Calu3 (cell line): Measurements from ENCODE around the gene TECR. TPM values are rescaled to one million over a fixed set of nuclear protein-coding genes. Genes with fewer than 3 reads are reported as not detected.
A peak's percentile ranks its signal among the peaks of the same experiment; 100 is the strongest.

Experiments
- BruUV-seq: library from RNA; stranded (reverse); fragments of 400-500 nt; replicated peaks from 2 replicates; lab custom pipeline; 2021; lab: Mats Ljungman, UMichigan
- CTCF ChIA-PET: fragments of 300-600 bp; sonication (Branson Sonifier 250); formaldehyde crosslinking; loops from one replicate; lab custom pipeline; 2022; ENCODE audit warnings: antibody characterized with exemption; lab: Charles Lee
- DNase-seq: peaks from one replicate; pipeline ENCODE4 v3.0.0; 2022
- H3K27ac Mint-ChIP-seq: one replicate; pipeline ENCODE4 v1.8.0; 2022; ENCODE audit warnings: mixed read lengths; ENCODE audit not compliant: unreplicated experiment
- H3K27me3 Mint-ChIP-seq: one replicate; pipeline ENCODE4 v1.8.0; 2022; ENCODE audit warnings: mixed read lengths; ENCODE audit not compliant: unreplicated experiment
- H3K36me3 Mint-ChIP-seq: one replicate; pipeline ENCODE4 v1.8.0; 2022; ENCODE audit warnings: mild to moderate bottlenecking, moderate library complexity, mixed read lengths; ENCODE audit not compliant: insufficient read depth, unreplicated experiment
- H3K4me1 Mint-ChIP-seq: one replicate; pipeline ENCODE4 v1.8.0; 2022; ENCODE audit warnings: mild to moderate bottlenecking, low read depth, mixed read lengths; ENCODE audit not compliant: unreplicated experiment
- H3K4me3 Mint-ChIP-seq: one replicate; pipeline ENCODE4 v1.8.0; 2022; ENCODE audit warnings: mild to moderate bottlenecking, low read depth, moderate library complexity, mixed read lengths; ENCODE audit not compliant: unreplicated experiment
- H3K9me3 Mint-ChIP-seq: one replicate; pipeline ENCODE4 v1.8.0; 2022; ENCODE audit warnings: low read depth, mixed read lengths; ENCODE audit not compliant: unreplicated experiment
- intact Hi-C: fragments of 100-400 bp; cut with micrococcal nuclease; formaldehyde crosslinking; loops from one replicate; pipeline ENCODE4 v1.10.0; 2022; ENCODE audit not compliant: unreplicated experiment
- total RNA-seq: library from RNA; stranded (reverse); gene quantifications from 2 replicates; pipeline ENCODE4 v1.2.3, GENCODE V29; 2022
- TF ChIP-seq, protein P1 (sequence below): fragments of 200-600 bp; IDR thresholded peaks from one replicate; pipeline ENCODE4 v1.8.0; 2022; ENCODE audit warnings: antibody characterized with exemption; ENCODE audit not compliant: unreplicated experiment

The TECR gene
- total RNA-seq, 1 experiment from 2014 or later = 162 TPM

DNA sequence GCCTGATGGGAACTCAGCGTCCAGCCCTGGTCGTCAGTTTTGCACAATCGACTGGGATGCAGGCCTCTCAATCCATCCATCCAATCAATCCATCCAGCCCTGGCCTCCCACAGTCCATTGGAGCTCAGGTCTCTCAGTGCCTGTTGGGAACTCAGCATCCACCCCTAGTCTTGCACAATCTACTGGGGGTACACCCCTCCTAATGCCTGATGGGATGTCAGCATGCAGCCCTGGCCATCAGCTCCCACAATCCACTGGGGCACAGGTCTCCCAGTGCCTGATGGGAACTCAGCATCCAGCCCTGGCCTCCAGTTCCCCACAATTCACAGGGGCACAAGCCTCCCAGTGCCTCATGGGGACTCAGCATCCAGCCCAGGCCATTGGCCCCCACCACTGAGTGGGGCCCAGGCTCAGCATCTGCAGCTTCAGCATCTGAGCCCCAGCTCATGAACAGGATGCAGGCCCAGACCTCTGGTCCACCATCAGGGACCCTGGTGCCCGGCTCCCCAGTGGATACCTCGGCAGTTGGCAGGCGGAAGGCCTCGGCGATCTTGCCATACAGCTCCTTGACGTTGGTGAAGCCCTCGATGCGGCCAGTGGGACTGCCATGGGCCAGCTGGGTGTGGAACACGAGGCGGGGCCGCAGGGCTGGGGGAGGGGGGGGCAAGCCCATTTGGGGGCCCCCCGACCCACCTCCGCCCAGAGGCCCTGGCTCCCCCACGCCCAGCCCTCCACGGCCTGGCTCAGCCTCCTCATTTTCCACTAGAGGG, 47.0 kb upstream of the TECR start:
- no TSS peak for BruUV-seq
- H3K4me3 Mint-ChIP-seq = no peak overlapping the region
- DNase-seq = no peak
- CTCF ChIA-PET = interaction anchor here (0.7 kb wide), 1 partner anchor 14 kb away, joined by 3 read pairs; the partner anchor contains the start of gene GIPC1
- H3K27me3 Mint-ChIP-seq = no peaks in the 10 kb centered on the region
- H3K4me1 Mint-ChIP-seq = no peaks in the 10 kb centered on the region
- TF ChIP-seq, protein P1, sequence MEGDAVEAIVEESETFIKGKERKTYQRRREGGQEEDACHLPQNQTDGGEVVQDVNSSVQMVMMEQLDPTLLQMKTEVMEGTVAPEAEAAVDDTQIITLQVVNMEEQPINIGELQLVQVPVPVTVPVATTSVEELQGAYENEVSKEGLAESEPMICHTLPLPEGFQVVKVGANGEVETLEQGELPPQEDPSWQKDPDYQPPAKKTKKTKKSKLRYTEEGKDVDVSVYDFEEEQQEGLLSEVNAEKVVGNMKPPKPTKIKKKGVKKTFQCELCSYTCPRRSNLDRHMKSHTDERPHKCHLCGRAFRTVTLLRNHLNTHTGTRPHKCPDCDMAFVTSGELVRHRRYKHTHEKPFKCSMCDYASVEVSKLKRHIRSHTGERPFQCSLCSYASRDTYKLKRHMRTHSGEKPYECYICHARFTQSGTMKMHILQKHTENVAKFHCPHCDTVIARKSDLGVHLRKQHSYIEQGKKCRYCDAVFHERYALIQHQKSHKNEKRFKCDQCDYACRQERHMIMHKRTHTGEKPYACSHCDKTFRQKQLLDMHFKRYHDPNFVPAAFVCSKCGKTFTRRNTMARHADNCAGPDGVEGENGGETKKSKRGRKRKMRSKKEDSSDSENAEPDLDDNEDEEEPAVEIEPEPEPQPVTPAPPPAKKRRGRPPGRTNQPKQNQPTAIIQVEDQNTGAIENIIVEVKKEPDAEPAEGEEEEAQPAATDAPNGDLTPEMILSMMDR = no peak
- H3K27ac Mint-ChIP-seq = no peak overlapping the region
- peaks cover 50% of the 10 kb centered on the region for H3K36me3 Mint-ChIP-seq
- intact Hi-C loops = no loop called here
- no peaks in the 10 kb centered on the region for H3K9me3 Mint-ChIP-seq

DNA sequence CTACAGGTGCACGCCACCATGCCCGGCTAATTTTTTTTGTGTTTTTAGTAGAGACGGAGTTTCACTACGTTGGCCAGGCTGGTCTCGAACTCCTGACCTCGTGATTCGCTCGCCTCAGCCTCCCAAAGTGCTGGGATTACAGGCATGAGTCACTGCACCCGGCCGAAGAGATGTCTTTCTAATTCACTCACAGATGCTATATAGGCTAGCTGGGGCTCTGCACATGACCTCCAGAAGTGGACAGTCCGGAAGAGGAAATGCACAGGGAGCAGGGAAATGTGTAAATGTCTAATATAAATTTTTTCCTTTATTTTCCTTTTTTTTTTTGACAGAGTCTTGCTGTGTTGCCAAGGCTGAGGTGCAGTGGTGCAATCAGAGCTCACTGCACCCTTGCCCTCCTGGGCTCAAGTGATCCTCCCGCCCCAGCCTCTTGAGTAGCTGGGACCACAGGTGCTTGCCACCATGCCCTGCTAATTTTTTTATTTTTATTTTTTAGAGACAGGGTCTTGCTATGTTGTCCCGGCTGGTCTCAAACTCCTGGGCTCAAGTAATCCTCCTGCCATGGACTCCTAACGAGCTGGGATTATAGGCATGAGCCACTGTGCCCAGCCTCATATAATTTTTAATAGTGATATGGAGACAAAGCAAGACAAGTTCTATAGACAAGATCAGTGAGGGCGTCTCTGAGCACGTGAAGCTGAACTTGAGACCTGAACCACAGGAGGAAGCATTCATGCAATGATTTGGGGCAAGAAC, 41.8 kb upstream of the TECR start:
- H3K27me3 Mint-ChIP-seq = no peaks in the 10 kb centered on the region
- H3K36me3 Mint-ChIP-seq = peaks cover 74% of the 10 kb centered on the region
- DNase-seq = no peak
- CTCF ChIA-PET = interaction anchor here (0.7 kb wide), 1 partner anchor 989 kb away, joined by 3 read pairs; no protein-coding TSS in a partner anchor
- H3K27ac Mint-ChIP-seq = no peak overlapping the region
- no peak overlapping the region for H3K4me3 Mint-ChIP-seq
- H3K9me3 Mint-ChIP-seq = no peaks in the 10 kb centered on the region
- TF ChIP-seq, protein P1 = no peak
- H3K4me1 Mint-ChIP-seq = peaks cover 1% of the 10 kb centered on the region
- intact Hi-C loops = no loop called here
- no TSS peak for BruUV-seq

DNA sequence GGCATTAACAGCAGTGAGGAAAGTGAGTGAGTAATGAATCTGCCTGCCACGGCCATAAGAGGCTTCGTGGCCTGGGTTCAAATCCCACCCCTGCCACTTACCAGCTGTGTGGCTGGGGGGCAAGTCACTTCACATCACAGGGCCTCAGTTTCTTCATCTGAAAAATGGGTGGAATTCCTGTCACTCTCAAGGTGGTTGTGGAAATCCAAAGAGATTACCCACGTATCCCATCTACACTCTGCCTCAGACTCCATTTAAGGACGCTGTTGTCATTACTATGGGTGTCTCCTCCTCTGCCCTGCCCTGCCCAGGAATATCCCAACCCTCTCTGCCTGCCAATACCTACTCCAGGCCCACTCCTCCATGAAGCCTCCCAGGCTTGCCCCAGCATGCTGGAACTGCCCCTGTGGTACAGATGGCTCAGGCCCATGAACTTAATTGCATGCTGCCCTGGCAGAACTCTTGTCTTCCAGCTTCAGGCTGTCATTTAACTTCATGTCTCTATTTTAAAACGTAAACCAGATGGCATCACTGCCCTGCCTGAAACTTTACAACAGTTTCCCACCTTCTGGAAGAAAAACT, 36.5 kb upstream of the TECR start:
- CTCF ChIA-PET = no interaction called here
- peaks cover 83% of the 10 kb centered on the region for H3K36me3 Mint-ChIP-seq
- peaks cover 18% of the 10 kb centered on the region for H3K4me1 Mint-ChIP-seq
- no peaks in the 10 kb centered on the region for H3K9me3 Mint-ChIP-seq
- DNase-seq = no peak
- peak overlapping the region; percentile 32 for H3K4me3 Mint-ChIP-seq
- intact Hi-C loops = no loop called here
- TF ChIP-seq, protein P1 = no peak
- BruUV-seq = no TSS peak
- H3K27ac Mint-ChIP-seq = no peak overlapping the region
- no peaks in the 10 kb centered on the region for H3K27me3 Mint-ChIP-seq

DNA sequence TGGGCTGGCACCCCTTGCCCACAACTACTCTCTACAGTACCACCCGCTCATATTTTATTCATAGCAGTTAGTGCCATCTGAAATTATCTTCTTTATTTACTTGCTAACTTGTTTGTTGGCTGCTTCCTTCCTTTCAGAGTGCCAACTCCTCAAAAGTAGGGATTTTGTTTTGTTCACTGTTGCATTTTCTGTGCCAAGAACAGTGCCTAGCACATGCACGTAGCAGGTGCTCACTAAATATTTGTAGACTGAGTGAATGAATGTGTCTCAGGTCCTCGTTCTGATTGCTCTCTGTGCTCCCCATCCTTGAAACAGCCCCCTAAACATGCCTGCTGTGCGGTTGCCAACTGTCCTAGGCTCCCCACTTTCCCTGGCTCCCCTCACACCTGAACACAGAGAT, 35.0 kb upstream of the TECR start:
- intact Hi-C loops = no loop called here
- TF ChIP-seq, protein P1 = no peak
- Mint-ChIP-seq H3K27me3 (no peaks in the 10 kb centered on the region), H3K36me3 (peaks cover 70% of the 10 kb centered on the region), H3K27ac (peak overlapping the region; percentile 26), H3K9me3 (no peaks in the 10 kb centered on the region), H3K4me3 (peak overlapping the region; percentile 73), H3K4me1 (peaks cover 19% of the 10 kb centered on the region)
- no peak for DNase-seq
- TSS peak; percentile 49 for BruUV-seq
- CTCF ChIA-PET = interaction anchor here (0.7 to 1.3 kb wide), 2 partner anchors 11 to 358 kb away, joined by 3 read pairs; partner anchors contain the start of gene ASF1B
